HG02588 (cell line): ENCODE data around the gene OPTN.

ENCODE experiments used
- ATAC-seq: cut with Tn5 transposase; IDR thresholded peaks from one replicate; pipeline ENCODE4 v1.9.1; 2021; ENCODE audit warnings: mild to moderate bottlenecking, moderate library complexity; ENCODE audit not compliant: unreplicated experiment

Gene OPTN

DNA sequence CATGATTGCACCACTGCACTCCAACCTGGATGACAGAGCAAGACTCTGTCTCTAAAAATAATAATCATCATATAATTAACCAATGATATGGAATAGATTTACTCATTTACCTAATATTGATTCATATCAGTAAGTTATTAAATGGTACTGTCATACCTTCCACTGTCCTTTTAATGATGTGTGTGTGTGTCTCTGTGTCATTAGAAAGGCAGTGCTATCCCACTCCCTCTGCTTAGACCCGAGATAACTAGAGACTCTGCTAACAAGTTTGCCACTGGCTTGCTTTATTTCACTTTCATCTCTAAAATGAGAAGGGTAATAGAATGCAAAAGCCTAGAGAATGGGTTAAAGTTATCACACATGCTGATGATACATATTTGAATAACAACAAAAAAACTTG, 82.5 kb downstream of the OPTN start:
- no peak for ATAC-seq

DNA sequence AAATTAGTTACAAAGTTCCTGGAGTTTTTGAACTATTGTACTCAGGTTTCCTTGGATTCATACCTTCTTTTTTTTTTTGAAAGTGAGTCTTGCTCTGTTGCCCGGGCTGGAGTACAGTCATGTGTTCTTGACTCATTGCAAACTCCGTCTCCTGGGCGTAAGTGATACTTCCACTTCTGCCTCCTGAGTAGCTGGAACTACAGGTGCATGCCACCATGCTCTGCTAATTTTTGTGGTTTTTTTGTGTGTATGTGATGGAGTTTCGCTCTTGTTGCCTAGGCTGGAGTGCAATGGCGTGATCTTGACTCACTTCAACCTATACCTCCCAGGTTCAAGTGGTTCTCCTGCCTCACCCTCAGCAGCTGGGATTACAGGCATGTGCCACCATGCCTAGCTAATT, 83.7 kb downstream of the OPTN start:
- ATAC-seq = no peak

DNA sequence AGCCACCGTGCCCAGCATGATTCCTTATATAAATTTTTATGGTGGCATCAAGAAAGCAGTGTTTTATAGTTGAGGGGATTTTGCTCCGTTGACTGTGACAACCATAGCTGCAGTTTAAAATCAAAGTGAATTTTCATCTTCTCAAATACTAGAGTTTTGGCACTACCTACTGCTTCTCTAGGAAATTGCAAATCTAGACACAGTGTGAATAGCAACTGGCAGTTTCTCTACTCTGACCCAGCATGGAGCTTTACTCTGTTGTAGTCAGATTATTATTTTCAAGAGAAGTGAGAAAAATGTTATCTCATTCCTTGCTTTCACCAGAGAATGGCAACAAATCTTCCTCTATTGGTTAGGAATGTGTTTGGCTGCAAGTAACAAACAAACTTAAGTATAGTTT, 84.3 kb downstream of the OPTN start:
- no peak for ATAC-seq

DNA sequence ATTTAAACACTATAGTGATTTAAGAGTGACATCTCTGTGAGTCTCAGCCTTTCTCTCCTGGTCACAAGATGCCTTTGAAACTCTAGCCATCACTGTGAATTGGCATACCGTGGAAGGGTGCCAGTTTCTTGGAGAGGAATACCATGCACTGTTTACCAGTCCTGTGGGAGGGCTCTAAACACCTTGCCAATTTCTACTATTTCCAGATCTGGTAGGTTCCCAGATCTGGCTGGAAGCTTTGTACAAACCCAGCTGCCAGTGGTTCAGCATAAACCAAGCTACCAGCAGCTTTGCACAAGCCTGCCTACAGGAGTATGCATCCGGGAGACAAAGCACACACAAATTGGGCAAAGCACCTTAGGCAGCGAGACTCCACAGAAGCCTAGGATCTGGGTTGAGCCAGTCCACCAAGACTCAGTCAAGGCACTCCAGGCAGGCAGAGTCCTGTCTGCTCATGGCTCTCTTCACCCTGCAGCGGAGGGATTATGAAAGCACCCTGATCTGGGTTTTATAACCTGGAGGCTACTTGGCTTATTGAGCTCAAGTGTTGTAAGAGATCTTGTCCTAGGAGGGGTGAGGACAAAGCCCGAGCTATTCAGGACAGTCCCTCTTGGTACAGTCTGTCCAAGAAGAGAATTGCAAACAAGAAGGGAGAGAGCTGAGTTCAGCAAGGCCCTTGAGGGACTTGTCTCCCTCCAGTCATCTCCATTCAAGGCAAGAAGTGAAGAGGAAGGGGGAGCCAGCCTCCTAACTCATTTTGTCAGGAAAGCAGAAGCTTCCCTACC, 85.0 kb downstream of the OPTN start:
- no peak for ATAC-seq

DNA sequence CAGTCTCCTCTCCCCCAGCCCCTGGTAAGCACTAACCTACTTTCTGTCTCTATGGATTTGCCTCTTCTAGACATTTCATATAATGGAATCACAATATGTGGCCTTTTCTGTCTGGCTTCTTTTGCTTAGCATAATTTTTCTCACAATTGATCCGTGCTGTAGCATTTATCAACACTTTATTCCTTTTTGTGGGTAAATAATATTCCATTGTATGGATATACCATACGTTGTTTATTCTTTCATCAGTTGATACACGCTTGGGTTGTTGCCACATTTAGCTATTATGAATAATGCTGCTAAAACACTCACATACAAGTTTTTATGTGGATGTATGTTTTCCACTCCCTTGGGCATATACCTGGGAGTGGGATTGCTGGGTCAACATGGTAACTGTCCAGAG, 87.2 kb downstream of the OPTN start:
- ATAC-seq = no peak
